Hepatocyte (in vitro differentiated cells): ENCODE measurements around the gene ADAMTS8. TPM values are rescaled to one million over a fixed set of nuclear protein-coding genes. Genes with fewer than 3 reads are reported as not detected.

Experiments
- DNase-seq: peaks from one replicate; pipeline ENCODE4 v3.0.0-alpha.2; 2016; ENCODE audit warnings: low spot score
- H2AFZ ChIP-seq: fragments of 200-600 bp; sonication (generic); 2 replicates; pipeline ENCODE4 v1.6.0; 2016; ENCODE audit warnings: antibody characterized with exemption, mild to moderate bottlenecking
- H3K27ac ChIP-seq: fragments of 200-600 bp; sonication (generic); 2 replicates; pipeline ENCODE4 v1.5.1; 2016; ENCODE audit warnings: mild to moderate bottlenecking
- H3K27me3 ChIP-seq: fragments of 200-600 bp; sonication (generic); 2 replicates; pipeline ENCODE4 v1.6.1; 2016
- H3K36me3 ChIP-seq: fragments of 200-600 bp; sonication (generic); replicated peaks from 2 replicates; pipeline ENCODE4 v1.5.1; 2016; ENCODE audit warnings: low read depth; ENCODE audit not compliant: insufficient read depth
- H3K4me1 ChIP-seq: fragments of 200-600 bp; sonication (generic); 2 replicates; pipeline ENCODE4 v1.5.1; 2016; ENCODE audit warnings: mild to moderate bottlenecking, moderate library complexity; ENCODE audit not compliant: insufficient read depth
- H3K4me2 ChIP-seq: fragments of 200-600 bp; sonication (generic); 2 replicates; pipeline ENCODE4 v1.6.0; 2016
- H3K4me3 ChIP-seq: fragments of 200-600 bp; sonication (generic); 2 replicates; pipeline ENCODE4 v1.5.1; 2016; ENCODE audit warnings: mild to moderate bottlenecking
- H3K79me2 ChIP-seq: fragments of 200-600 bp; sonication (generic); 2 replicates; pipeline ENCODE4 v1.6.0; 2017; ENCODE audit warnings: mild to moderate bottlenecking
- H3K9me2 ChIP-seq: fragments of 200-600 bp; sonication (generic); replicated peaks from 2 replicates; pipeline ENCODE4 v1.6.0; 2017; ENCODE audit warnings: mild to moderate bottlenecking; ENCODE audit not compliant: insufficient read depth
- H3K9me3 ChIP-seq: fragments of 200-600 bp; sonication (generic); 2 replicates; pipeline ENCODE4 v1.5.1; 2016; ENCODE audit warnings: low read depth, mild to moderate bottlenecking
- H4K20me1 ChIP-seq: fragments of 200-600 bp; sonication (generic); 2 replicates; pipeline ENCODE4 v1.6.0; 2016; ENCODE audit warnings: mild to moderate bottlenecking; ENCODE audit not compliant: insufficient read depth, poor library complexity, severe bottlenecking
- CTCF ChIP-seq: fragments of 200-600 bp; sonication (generic); IDR thresholded peaks from 2 replicates; pipeline ENCODE4 v1.5.1; 2016; ENCODE audit warnings: antibody characterized with exemption, mild to moderate bottlenecking; ENCODE audit not compliant: poor library complexity
- EZH2 ChIP-seq: fragments of 200-600 bp; sonication (generic); IDR thresholded peaks from 2 replicates; pipeline ENCODE4 v1.6.1; 2016; ENCODE audit warnings: antibody characterized with exemption, mild to moderate bottlenecking, borderline replicate concordance
- EZH2phosphoT487 ChIP-seq: fragments of 200-600 bp; sonication (generic); IDR thresholded peaks from one replicate; pipeline ENCODE4 v1.6.1; 2018; ENCODE audit warnings: antibody characterized with exemption, mild to moderate bottlenecking, low read depth, moderate library complexity; ENCODE audit not compliant: unreplicated experiment, severe bottlenecking
- WGBS: methylation state at CpG from one replicate; pipeline ENCODE4 v1.1.6; 2016; ENCODE audit warnings: low lambda C conversion rate; ENCODE audit errors: missing lambda C conversion rate; 5-methylcytosine and 5-hydroxymethylcytosine counted together
- polyA plus RNA-seq: library from polyadenylated mRNA; unstranded; fragments of >200 nt; fragmentation: Nextera tagmentation; extraction: Ambion mirVana; gene quantifications from 2 replicates; pipeline ENCODE4 v1.2.1, GENCODE V29; 2016
- total RNA-seq: library from RNA; depleted of rRNA; stranded (reverse); fragments of >200 nt; gene quantifications from 2 replicates; pipeline ENCODE4 v1.2.3, GENCODE V29; 2014

The ADAMTS8 gene
- total and polyA plus RNA-seq, 2 experiments from 2014 or later = 1.7 to 2.3 TPM

GRCh38 chr11:130473056-130473794, 44.8 kb upstream of the ADAMTS8 start:
- H3K36me3 ChIP-seq = no peaks in the 10 kb centered on the region
- TF ChIP-seq EZH2 = no peak
- no peak for TF ChIP-seq CTCF
- TF ChIP-seq EZH2phosphoT487 = no peak
- H3K27ac ChIP-seq = no peak overlapping the region

GRCh38 chr11:130472434-130472961, 44.1 kb upstream of the ADAMTS8 start:
- no peaks in the 10 kb centered on the region for H3K79me2 ChIP-seq
- WGBS = 94% methylated on average over 5 of the region's 7 CpGs
- no peaks in the 10 kb centered on the region for H3K36me3 ChIP-seq
- no peaks in the 10 kb centered on the region for H3K9me2 ChIP-seq
- H3K9me3 ChIP-seq = no peaks in the 10 kb centered on the region
- no peaks in the 10 kb centered on the region for H3K27me3 ChIP-seq
- DNase-seq = no peak
- no peaks in the 10 kb centered on the region for H4K20me1 ChIP-seq
- peaks cover 4% of the 10 kb centered on the region for H3K4me1 ChIP-seq
- H3K4me3 ChIP-seq = no peak overlapping the region
- no peak overlapping the region for H2AFZ ChIP-seq
- TF ChIP-seq EZH2phosphoT487 (no peak), EZH2 (no peak), CTCF (no peak)
- H3K27ac ChIP-seq = no peak overlapping the region
- no peak overlapping the region for H3K4me2 ChIP-seq

More at GRCh38 chr11:130473056-130473794, 44.8 kb upstream of the ADAMTS8 start:
- Histone ChIP-seq H3K79me2 (no peaks in the 10 kb centered on the region), H3K4me3 (no peak overlapping the region), H3K9me3 (no peaks in the 10 kb centered on the region), H3K27me3 (no peaks in the 10 kb centered on the region), H3K9me2 (no peaks in the 10 kb centered on the region), H3K4me2 (no peak overlapping the region), H2AFZ (no peak overlapping the region), H3K4me1 (peaks cover 11% of the 10 kb centered on the region), H4K20me1 (no peaks in the 10 kb centered on the region)
- DNase-seq = peak; percentile 4
- WGBS = 97% methylated on average over 52 of the region's 52 CpGs

GRCh38 chr11:130471731-130472433, 43.5 kb upstream of the ADAMTS8 start:
- H3K9me3 ChIP-seq = no peaks in the 10 kb centered on the region
- no peaks in the 10 kb centered on the region for H3K36me3 ChIP-seq
- no peak overlapping the region for H3K27ac ChIP-seq
- 93% methylated on average over 11 of the region's 11 CpGs for WGBS
- TF ChIP-seq EZH2phosphoT487 (no peak), CTCF (no peak), EZH2 (no peak)
- H3K9me2 ChIP-seq = no peaks in the 10 kb centered on the region
- H2AFZ ChIP-seq = no peak overlapping the region
- DNase-seq = no peak
- H3K4me2 ChIP-seq = no peak overlapping the region
- H3K27me3 ChIP-seq = no peaks in the 10 kb centered on the region
- peaks cover 5% of the 10 kb centered on the region for H3K4me1 ChIP-seq
- H3K4me3 ChIP-seq = no peak overlapping the region
- no peaks in the 10 kb centered on the region for H3K79me2 ChIP-seq
- no peaks in the 10 kb centered on the region for H4K20me1 ChIP-seq
